ENCODE data around the gene TBCD.

DNA sequence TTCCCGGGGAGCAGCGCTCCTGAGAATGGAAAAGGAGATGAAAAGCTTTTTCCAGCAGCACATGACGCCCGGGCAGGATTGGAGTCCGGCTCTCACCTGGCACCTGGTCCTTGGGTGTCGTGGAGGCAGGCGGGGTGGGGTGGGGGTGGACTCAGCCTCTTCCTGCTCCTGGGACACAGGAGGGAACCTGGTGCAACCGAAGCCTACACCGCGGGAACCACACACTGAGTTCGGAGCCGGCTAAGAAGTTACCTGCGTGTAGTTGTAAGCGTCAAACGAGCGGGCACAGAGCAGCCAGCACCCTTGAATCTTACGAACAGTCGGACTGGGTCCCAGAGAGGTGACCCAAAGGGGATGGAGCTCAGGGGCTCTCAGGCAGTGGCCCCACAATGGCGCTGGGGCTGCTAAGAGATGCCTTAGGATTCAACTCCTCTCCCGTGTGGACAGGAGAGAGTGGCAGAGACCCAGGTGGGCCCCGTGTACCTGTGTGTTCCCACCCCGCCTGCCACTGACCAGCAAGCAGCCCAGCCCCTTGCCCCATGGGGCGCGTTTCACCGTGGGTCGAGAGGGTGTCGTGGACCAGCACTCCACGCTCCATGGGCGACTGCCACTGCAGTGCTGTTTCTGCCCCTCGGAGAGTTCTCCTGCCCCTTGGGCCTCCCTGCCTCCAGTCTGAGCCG, 221.7 kb downstream of the TBCD start:
- no peak for TF ChIP-seq CTCF (IDR thresholded peaks at IDR 0.05)
- no peak for TF ChIP-seq POLR2A (IDR thresholded peaks at IDR 0.05)
